Natural killer cell (primary cell): Measurements from ENCODE around the gene KRAS. TPM values are rescaled to one million over a fixed set of nuclear protein-coding genes. Genes with fewer than 3 reads are reported as not detected.
A peak's percentile ranks its signal among the peaks of the same experiment; 100 is the strongest.

ENCODE experiments used
- ATAC-seq, 3 donors: fragments of 150-1000 bp in 2 of 3; fragments of 200-7000 bp in 1 of 3; cut with Tn5 transposase; 1 replicate in 1 of 3; 2 replicates in 2 of 3; pipeline ENCODE4 v1.10.0; 2021; ENCODE audit warnings: mild to moderate bottlenecking in 2 of 3, moderate library complexity in 2 of 3
- DNase-seq, 2 donors: peaks; one replicate each; pipeline versions ENCODE4 v3.0.0 to v3.0.0-alpha.2; 2013 to 2021; ENCODE audit warnings: mixed read lengths in 1 of 2
- H3K27ac ChIP-seq: one replicate; pipeline ENCODE4 v1.5.1; 2013; ENCODE audit warnings: mild to moderate bottlenecking, low read length
- H3K27me3 ChIP-seq: one replicate; pipeline ENCODE4 v1.6.1; 2013; ENCODE audit warnings: low read length; ENCODE audit not compliant: control insufficient read depth, insufficient read depth
- H3K36me3 ChIP-seq: one replicate; pipeline ENCODE4 v1.6.1; 2013; ENCODE audit warnings: low read length; ENCODE audit not compliant: control insufficient read depth, insufficient read depth
- H3K4me1 ChIP-seq: one replicate; pipeline ENCODE4 v1.6.1; 2013; ENCODE audit warnings: low read length; ENCODE audit not compliant: control insufficient read depth, insufficient read depth
- H3K4me3 ChIP-seq: one replicate; pipeline ENCODE4 v1.5.1; 2013; ENCODE audit warnings: low read length
- H3K9me3 ChIP-seq: one replicate; pipeline ENCODE4 v1.6.1; 2013; ENCODE audit warnings: low read length; ENCODE audit not compliant: control insufficient read depth, insufficient read depth
- H3K27ac Mint-ChIP-seq, 2 donors: one replicate each; pipeline ENCODE4 v1.8.0; 2022; ENCODE audit warnings: mild to moderate bottlenecking in 2 of 2, mixed read lengths in 2 of 2, moderate library complexity in 1 of 2
- H3K27me3 Mint-ChIP-seq, 2 donors: one replicate each; pipeline ENCODE4 v1.8.0; 2022; ENCODE audit warnings: low read depth in 2 of 2, mixed read lengths in 2 of 2
- H3K36me3 Mint-ChIP-seq: one replicate; pipeline ENCODE4 v1.8.0; 2022; ENCODE audit warnings: mixed read lengths
- H3K4me1 Mint-ChIP-seq, 2 donors: one replicate each; pipeline ENCODE4 v1.8.0; 2022; ENCODE audit warnings: mixed read lengths in 2 of 2
- H3K4me3 Mint-ChIP-seq: one replicate; pipeline ENCODE4 v1.8.0; 2022; ENCODE audit warnings: mild to moderate bottlenecking, moderate library complexity, mixed read lengths
- H3K9me3 Mint-ChIP-seq, 2 donors: one replicate each; pipeline ENCODE4 v1.8.0; 2022; ENCODE audit warnings: mixed read lengths in 2 of 2
- WGBS: methylation state at CpG from one replicate; pipeline ENCODE4 v1.1.7; 2013; ENCODE audit warnings: missing lambda C conversion rate; ENCODE audit not compliant: insufficient coverage; 5-methylcytosine and 5-hydroxymethylcytosine counted together
- intact Hi-C: fragments of 100-400 bp; cut with micrococcal nuclease; formaldehyde crosslinking; loops from one replicate; pipeline ENCODE4 v1.14.2; 2022
- total RNA-seq, 4 donors: library from RNA; stranded (reverse); fragments of 120-200 nt in 1 of 4; gene quantifications; one replicate each; pipeline versions ENCODE4 v1.2.3 to v1.2.4, GENCODE V29; 2013 to 2022
- TF ChIP-seq, protein P1 (sequence below): fragments of 200-600 bp; IDR thresholded peaks from one replicate; pipeline ENCODE4 v1.8.0; 2022; ENCODE audit warnings: antibody characterized with exemption

KRAS gene
- total RNA-seq = 10 to 100 TPM; 33.3 to 39.6 (median 35.7) TPM
- total RNA-seq (2013) = 24.0 TPM

DNA sequence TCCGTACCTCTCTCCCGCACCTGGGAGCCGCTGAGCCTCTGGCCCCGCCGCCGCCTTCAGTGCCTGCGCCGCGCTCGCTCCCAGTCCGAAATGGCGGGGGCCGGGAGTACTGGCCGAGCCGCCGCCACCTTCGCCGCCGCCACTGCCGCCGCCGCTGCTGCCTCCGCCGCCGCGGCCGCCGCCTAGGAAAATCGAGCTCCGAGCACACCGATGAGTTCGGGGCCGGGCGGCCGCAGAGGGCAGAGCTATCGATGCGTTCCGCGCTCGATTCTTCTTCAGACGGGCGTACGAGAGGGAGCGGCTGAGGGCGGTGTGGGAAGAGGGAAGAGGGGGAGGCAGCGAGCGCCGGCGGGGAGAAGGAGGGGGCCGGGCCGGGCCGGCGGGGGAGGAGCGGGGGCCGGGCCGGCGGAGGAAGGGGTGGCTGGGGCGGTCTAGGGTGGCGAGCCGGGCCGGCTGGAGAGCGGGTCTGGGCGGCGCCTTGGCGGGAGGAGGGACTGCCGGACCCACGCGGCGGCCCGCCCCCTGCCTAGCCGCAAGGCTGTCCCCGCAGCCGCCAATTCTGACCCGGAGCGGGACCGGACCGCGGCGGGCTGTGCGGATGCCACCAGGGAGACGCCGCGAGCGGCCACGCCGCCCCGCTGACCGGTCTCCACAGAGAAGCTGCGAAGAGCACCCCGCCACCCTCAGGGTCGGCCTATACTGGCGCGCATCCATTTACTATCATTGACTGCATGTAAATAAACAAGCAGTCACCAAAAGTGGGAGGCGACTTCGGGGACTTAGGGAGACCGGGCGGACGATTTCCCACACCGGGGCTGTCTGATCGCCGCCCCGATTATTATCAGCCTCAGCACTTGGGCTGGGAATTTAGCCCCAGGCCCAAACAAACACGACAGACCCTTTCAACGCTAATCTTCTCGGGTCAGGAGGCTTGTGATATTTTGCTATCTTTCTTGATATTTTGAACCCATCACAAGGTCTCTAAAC is at the start of gene KRAS:
Gene KRAS, minus strand, starts transcription at position 186 of the 987 bp plus-strand sequence.
- no peaks in the 10 kb centered on the region for H3K9me3 Mint-ChIP-seq
- no peaks in the 10 kb centered on the region for H3K9me3 ChIP-seq
- no peaks in the 10 kb centered on the region for H3K36me3 Mint-ChIP-seq
- intact Hi-C loops = loop anchor here (1.0 to 5.0 kb wide), 4 partner anchors 10 to 199 kb away; partner anchors contain the start of genes DNAI7 and ETFRF1
- H3K4me1 ChIP-seq = peaks cover 17% of the 10 kb centered on the region
- peak within 1 kb of the TSS; percentile 80 for H3K27ac ChIP-seq
- DNase-seq (peak; percentile 87 to 97), ATAC-seq (peak; percentile 86 to 96 (median 87))
- no peaks in the 10 kb centered on the region for H3K27me3 ChIP-seq
- H3K4me3 Mint-ChIP-seq = peak within 1 kb of the TSS; percentile 93
- H3K27me3 Mint-ChIP-seq = no peaks in the 10 kb centered on the region
- TF ChIP-seq, protein P1, sequence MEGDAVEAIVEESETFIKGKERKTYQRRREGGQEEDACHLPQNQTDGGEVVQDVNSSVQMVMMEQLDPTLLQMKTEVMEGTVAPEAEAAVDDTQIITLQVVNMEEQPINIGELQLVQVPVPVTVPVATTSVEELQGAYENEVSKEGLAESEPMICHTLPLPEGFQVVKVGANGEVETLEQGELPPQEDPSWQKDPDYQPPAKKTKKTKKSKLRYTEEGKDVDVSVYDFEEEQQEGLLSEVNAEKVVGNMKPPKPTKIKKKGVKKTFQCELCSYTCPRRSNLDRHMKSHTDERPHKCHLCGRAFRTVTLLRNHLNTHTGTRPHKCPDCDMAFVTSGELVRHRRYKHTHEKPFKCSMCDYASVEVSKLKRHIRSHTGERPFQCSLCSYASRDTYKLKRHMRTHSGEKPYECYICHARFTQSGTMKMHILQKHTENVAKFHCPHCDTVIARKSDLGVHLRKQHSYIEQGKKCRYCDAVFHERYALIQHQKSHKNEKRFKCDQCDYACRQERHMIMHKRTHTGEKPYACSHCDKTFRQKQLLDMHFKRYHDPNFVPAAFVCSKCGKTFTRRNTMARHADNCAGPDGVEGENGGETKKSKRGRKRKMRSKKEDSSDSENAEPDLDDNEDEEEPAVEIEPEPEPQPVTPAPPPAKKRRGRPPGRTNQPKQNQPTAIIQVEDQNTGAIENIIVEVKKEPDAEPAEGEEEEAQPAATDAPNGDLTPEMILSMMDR = no peak
- WGBS = under 1% methylated on average over 105 of the region's 105 CpGs
- peak within 1 kb of the TSS; percentile 85 to 93 for H3K27ac Mint-ChIP-seq
- no peaks in the 10 kb centered on the region for H3K36me3 ChIP-seq
- peak within 1 kb of the TSS; percentile 93 for H3K4me3 ChIP-seq
- peaks cover 21 to 38% of the 10 kb centered on the region in 2 donors for H3K4me1 Mint-ChIP-seq

DNA sequence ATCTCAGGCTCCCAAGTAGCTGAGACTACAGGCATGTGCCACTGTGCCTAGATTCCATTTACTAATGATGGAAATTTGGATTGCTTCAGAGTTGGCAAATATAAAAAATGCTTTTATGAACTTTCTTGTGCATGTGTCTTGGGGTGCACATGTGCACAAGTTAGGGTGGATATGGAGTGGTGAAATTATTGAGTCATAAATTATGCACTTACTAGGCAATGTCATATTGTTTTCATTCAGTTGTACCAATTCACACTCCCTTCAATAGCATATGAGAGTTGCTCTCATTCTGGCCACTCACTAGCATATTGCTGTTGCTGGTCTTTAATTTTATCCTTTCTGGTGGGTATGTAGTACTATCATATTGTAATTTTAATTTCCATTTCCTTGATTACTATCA is 45.7 kb upstream of the KRAS start:
- ATAC-seq (no peak), DNase-seq (no peak)
- H3K4me1 ChIP-seq = no peaks in the 10 kb centered on the region
- no peaks in the 10 kb centered on the region for H3K9me3 ChIP-seq
- H3K4me1 Mint-ChIP-seq = no peaks in the 10 kb centered on the region
- no peak overlapping the region for H3K4me3 ChIP-seq
- no peaks in the 10 kb centered on the region for H3K9me3 Mint-ChIP-seq
- H3K36me3 ChIP-seq = no peaks in the 10 kb centered on the region
- TF ChIP-seq, protein P1 = no peak
- H3K36me3 Mint-ChIP-seq = no peaks in the 10 kb centered on the region
- H3K27ac Mint-ChIP-seq = no peak overlapping the region
- intact Hi-C loops = no loop called here
- H3K27me3 ChIP-seq = no peaks in the 10 kb centered on the region
- no peak overlapping the region for H3K27ac ChIP-seq
- H3K4me3 Mint-ChIP-seq = no peak overlapping the region
- H3K27me3 Mint-ChIP-seq = no peaks in the 10 kb centered on the region

DNA sequence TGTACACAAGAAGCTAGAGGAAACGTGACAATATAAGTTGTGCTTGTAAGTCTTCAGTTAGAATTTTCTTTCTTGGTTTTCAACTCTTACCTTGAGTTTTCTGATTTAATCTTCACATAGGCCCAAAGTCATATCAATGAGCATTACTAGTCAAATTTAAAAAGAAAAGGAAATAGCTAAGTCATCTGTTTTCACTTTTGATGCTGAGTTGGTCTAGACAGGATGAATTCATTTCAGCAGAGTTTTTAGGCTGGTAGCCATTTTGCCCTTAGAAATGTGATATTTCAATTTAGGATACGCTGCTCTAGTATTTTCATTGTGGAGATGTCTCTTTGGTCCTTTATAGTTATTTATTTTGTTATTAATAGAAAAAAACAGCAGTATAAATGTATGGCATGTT is 44.6 kb upstream of the KRAS start:
- ATAC-seq = no peak
- no peak for DNase-seq
- TF ChIP-seq, protein P1 = no peak
- H3K4me3 ChIP-seq = no peak overlapping the region
- Mint-ChIP-seq H3K27me3 (no peaks in the 10 kb centered on the region), H3K4me1 (no peaks in the 10 kb centered on the region), H3K36me3 (no peaks in the 10 kb centered on the region), H3K27ac (no peak overlapping the region), H3K9me3 (no peaks in the 10 kb centered on the region), H3K4me3 (no peak overlapping the region)
- intact Hi-C loops = no loop called here
- no CpG with 5 or more reads among the region's 2 CpGs for WGBS
- H3K4me1 ChIP-seq = no peaks in the 10 kb centered on the region
- H3K27me3 ChIP-seq = no peaks in the 10 kb centered on the region
- H3K27ac ChIP-seq = no peak overlapping the region
- no peaks in the 10 kb centered on the region for H3K9me3 ChIP-seq
- H3K36me3 ChIP-seq = no peaks in the 10 kb centered on the region
